ENCODE data around the gene LDLRAD3.

The LDLRAD3 gene

GRCh38 chr11:35955636-35956035 lies 11.8 kb downstream of the LDLRAD3 start:
- TF ChIP-seq, protein P1, sequence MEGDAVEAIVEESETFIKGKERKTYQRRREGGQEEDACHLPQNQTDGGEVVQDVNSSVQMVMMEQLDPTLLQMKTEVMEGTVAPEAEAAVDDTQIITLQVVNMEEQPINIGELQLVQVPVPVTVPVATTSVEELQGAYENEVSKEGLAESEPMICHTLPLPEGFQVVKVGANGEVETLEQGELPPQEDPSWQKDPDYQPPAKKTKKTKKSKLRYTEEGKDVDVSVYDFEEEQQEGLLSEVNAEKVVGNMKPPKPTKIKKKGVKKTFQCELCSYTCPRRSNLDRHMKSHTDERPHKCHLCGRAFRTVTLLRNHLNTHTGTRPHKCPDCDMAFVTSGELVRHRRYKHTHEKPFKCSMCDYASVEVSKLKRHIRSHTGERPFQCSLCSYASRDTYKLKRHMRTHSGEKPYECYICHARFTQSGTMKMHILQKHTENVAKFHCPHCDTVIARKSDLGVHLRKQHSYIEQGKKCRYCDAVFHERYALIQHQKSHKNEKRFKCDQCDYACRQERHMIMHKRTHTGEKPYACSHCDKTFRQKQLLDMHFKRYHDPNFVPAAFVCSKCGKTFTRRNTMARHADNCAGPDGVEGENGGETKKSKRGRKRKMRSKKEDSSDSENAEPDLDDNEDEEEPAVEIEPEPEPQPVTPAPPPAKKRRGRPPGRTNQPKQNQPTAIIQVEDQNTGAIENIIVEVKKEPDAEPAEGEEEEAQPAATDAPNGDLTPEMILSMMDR (conservative IDR thresholded peaks at IDR 0.05; ENCODE audit: low read length), result no peak
- TF ChIP-seq EZH2phosphoT487 (IDR thresholded peaks at IDR 0.05; ENCODE audit: borderline replicate concordance), result no peak
- Histone ChIP-seq H3K9me2 (replicated peaks; ENCODE audit: low read depth, low read length) (no peaks in the 10 kb centered on the region), H3K9ac (ENCODE audit: low read depth, low read length, poor library complexity, severe bottlenecking) (no peak overlapping the region), H3K36me3 (ENCODE audit: insufficient read depth, low read length) (no peaks in the 10 kb centered on the region), H3K4me1 (ENCODE audit: insufficient read depth, low read length, poor library complexity, severe bottlenecking) (peaks cover 10% of the 10 kb centered on the region), H2AFZ (ENCODE audit: low read length) (no peak overlapping the region), H3F3A (ENCODE audit: low read depth) (no peaks in the 10 kb centered on the region), H3K9me3 (ENCODE audit: insufficient read depth, low read depth, low read length) (no peaks in the 10 kb centered on the region), H3K4me2 (ENCODE audit: low read depth, low read length, poor library complexity, severe bottlenecking) (no peak overlapping the region), H3K4me3 (ENCODE audit: low read length, poor library complexity, severe bottlenecking) (no peak overlapping the region), H3K79me2 (ENCODE audit: insufficient read depth, low read length) (no peaks in the 10 kb centered on the region), H3K27me3 (ENCODE audit: insufficient read depth, low read length, poor library complexity, severe bottlenecking) (no peaks in the 10 kb centered on the region), H4K20me1 (ENCODE audit: insufficient read depth, low read length, poor library complexity, severe bottlenecking) (no peaks in the 10 kb centered on the region)

GRCh38 chr11:35962369-35963138 lies 18.7 kb downstream of the LDLRAD3 start:
- Histone ChIP-seq H3K4me2 (ENCODE audit: low read depth, low read length, poor library complexity, severe bottlenecking) (peak overlapping the region; percentile 68), H2AFZ (ENCODE audit: low read length) (no peak overlapping the region), H3K4me1 (ENCODE audit: insufficient read depth, low read length, poor library complexity, severe bottlenecking) (peaks cover 28% of the 10 kb centered on the region), H3K9me2 (replicated peaks; ENCODE audit: low read depth, low read length) (no peaks in the 10 kb centered on the region), H3K27me3 (ENCODE audit: insufficient read depth, low read length, poor library complexity, severe bottlenecking) (no peaks in the 10 kb centered on the region), H3K4me3 (ENCODE audit: low read length, poor library complexity, severe bottlenecking) (peak overlapping the region; percentile 38), H3F3A (ENCODE audit: low read depth) (no peaks in the 10 kb centered on the region), H3K36me3 (ENCODE audit: insufficient read depth, low read length) (no peaks in the 10 kb centered on the region), H4K20me1 (ENCODE audit: insufficient read depth, low read length, poor library complexity, severe bottlenecking) (no peaks in the 10 kb centered on the region), H3K79me2 (ENCODE audit: insufficient read depth, low read length) (peaks cover 7% of the 10 kb centered on the region; the same call in 1 of the 2 replicates), H3K9me3 (ENCODE audit: insufficient read depth, low read depth, low read length) (no peaks in the 10 kb centered on the region), H3K9ac (ENCODE audit: low read depth, low read length, poor library complexity, severe bottlenecking) (no peak overlapping the region)
- no peak for TF ChIP-seq EZH2phosphoT487 (IDR thresholded peaks at IDR 0.05; ENCODE audit: borderline replicate concordance)
- TF ChIP-seq, protein P1 (conservative IDR thresholded peaks at IDR 0.05; ENCODE audit: low read length), result no peak

- Histone ChIP-seq H3K36me3 (ENCODE audit: insufficient read depth, low read length) (no peaks in the 10 kb centered on the region), H3K79me2 (ENCODE audit: insufficient read depth, low read length) (peaks cover 7% of the 10 kb centered on the region; the same call in 1 of the 2 replicates), H3K4me2 (ENCODE audit: low read depth, low read length, poor library complexity, severe bottlenecking) (peak overlapping the region; percentile 68)
Observed at GRCh38 chr11:35963911-35964310, 20.0 kb downstream of the LDLRAD3 start.

More at GRCh38 chr11:35963911-35964310, 20.0 kb downstream of the LDLRAD3 start:
- Histone ChIP-seq H2AFZ (ENCODE audit: low read length) (no peak overlapping the region), H3F3A (ENCODE audit: low read depth) (no peaks in the 10 kb centered on the region), H4K20me1 (ENCODE audit: insufficient read depth, low read length, poor library complexity, severe bottlenecking) (no peaks in the 10 kb centered on the region), H3K4me1 (ENCODE audit: insufficient read depth, low read length, poor library complexity, severe bottlenecking) (peaks cover 26% of the 10 kb centered on the region), H3K9me2 (replicated peaks; ENCODE audit: low read depth, low read length) (no peaks in the 10 kb centered on the region), H3K4me3 (ENCODE audit: low read length, poor library complexity, severe bottlenecking) (peak overlapping the region; percentile 38), H3K9me3 (ENCODE audit: insufficient read depth, low read depth, low read length) (no peaks in the 10 kb centered on the region), H3K27me3 (ENCODE audit: insufficient read depth, low read length, poor library complexity, severe bottlenecking) (no peaks in the 10 kb centered on the region), H3K9ac (ENCODE audit: low read depth, low read length, poor library complexity, severe bottlenecking) (no peak overlapping the region)
- TF ChIP-seq, protein P1 (conservative IDR thresholded peaks at IDR 0.05; ENCODE audit: low read length), result no peak
- TF ChIP-seq EZH2phosphoT487 (IDR thresholded peaks at IDR 0.05; ENCODE audit: borderline replicate concordance), result no peak

Data from Loucy (cell line).